Neural crest cell (in vitro differentiated cells): Measurements from ENCODE around the gene SPTBN2. TPM values are rescaled to one million over a fixed set of nuclear protein-coding genes. Genes with fewer than 3 reads are reported as not detected.

Experiments
- DNase-seq: peaks from one replicate; pipeline ENCODE4 v3.0.0; 2021; ENCODE audit warnings: low read depth, mixed read lengths, low spot score
- H3K27ac Mint-ChIP-seq: one replicate; pipeline ENCODE4 v1.8.0; 2021; ENCODE audit warnings: mild to moderate bottlenecking, mixed read lengths; ENCODE audit not compliant: unreplicated experiment
- H3K27me3 Mint-ChIP-seq: 2 replicates; pipeline ENCODE4 v1.8.0; 2021; ENCODE audit warnings: low read depth, mild to moderate bottlenecking, mixed read lengths
- H3K36me3 Mint-ChIP-seq: 2 replicates; pipeline ENCODE4 v1.8.0; 2021; ENCODE audit warnings: low read depth, mild to moderate bottlenecking, mixed read lengths
- H3K4me1 Mint-ChIP-seq: 2 replicates; pipeline ENCODE4 v1.8.0; 2021; ENCODE audit warnings: mixed read lengths
- H3K4me3 Mint-ChIP-seq: one replicate; pipeline ENCODE4 v1.8.0; 2021; ENCODE audit warnings: mild to moderate bottlenecking, mixed read lengths
- H3K9me3 Mint-ChIP-seq: 2 replicates; pipeline ENCODE4 v1.8.0; 2021; ENCODE audit warnings: mixed read lengths
- long read RNA-seq: library from polyadenylated mRNA; unstranded; transcript quantifications from one replicate; pipeline ENCODE4 v2.0.0, GENCODE V29; 2020
- total RNA-seq: library from RNA; stranded (reverse); gene quantifications from 2 replicates; pipeline ENCODE4 v1.2.1, GENCODE V29; 2021
- TF ChIP-seq, protein P1 (sequence below): fragments of 200-600 bp; sonication (generic); conservative IDR thresholded peaks from 2 replicates; pipeline ENCODE4 v1.5.0; 2021; ENCODE audit warnings: antibody characterized with exemption, mild to moderate bottlenecking

SPTBN2 gene
- 34.1 and 43.6 TPM in 2 replicates for total RNA-seq
- long read RNA-seq: 0 reads

DNA sequence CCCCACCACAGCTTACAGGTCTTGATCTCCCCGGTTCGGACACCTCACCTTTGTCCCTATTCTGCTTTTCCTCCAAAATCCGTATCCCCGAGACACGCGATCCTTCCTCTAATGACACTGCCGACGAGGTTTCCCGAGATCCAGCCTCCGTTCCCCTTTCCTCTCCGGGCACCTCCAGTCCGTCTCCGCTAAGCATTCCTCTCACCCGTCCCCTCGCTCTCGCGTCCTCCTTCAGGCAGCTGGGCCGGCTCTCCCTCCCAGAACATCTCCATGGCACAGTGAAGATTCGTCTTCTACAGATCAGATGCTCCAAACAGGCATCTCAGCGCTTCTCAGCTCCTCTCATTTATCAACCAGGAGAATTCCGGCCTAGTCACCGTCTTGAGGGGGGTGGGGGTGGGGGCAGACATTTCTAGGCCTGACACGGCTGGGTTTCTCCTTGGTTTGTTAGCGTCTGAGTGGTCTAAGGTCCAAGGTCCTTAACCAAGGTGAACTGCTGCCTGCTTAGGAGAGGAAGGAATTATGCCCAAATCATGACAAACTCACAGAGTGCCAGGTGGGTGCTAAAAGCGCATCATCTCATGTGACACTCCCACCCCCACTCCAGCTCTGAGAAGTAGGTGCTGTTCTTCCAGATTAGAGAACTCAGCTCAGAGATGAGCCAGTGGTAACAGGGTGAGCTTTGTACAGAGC, at the start of gene SPTBN2:
Gene SPTBN2, minus strand, starts transcription at position 524 of the 693 bp plus-strand sequence. CDS start 7,976 bp downstream, outside the sequence.
- no peaks in the 10 kb centered on the region for H3K9me3 Mint-ChIP-seq

DNA sequence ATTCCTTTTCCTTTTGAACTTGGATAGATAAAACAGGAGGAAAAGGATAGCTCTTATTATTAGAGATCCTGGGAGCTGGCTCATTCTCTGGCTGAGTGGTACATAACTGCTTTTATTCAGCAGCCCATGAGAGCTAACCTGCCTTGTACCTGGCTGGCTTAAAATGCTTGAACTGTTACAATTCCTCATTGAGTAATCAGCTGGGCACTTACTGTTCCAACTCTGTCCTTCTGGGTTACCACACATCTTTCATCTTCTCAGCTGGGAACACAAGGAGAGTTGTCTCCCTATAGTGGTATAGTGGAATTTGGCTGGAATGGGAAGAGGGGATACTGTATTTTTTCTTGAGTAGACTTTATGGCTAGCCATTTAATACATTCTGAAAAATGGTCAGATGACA, 39.8 kb upstream of the SPTBN2 start:
- Mint-ChIP-seq H3K4me3 (no peak overlapping the region), H3K4me1 (peaks cover 6% of the 10 kb centered on the region), H3K36me3 (no peaks in the 10 kb centered on the region), H3K27me3 (no peaks in the 10 kb centered on the region), H3K9me3 (no peaks in the 10 kb centered on the region), H3K27ac (no peak overlapping the region)
- TF ChIP-seq, protein P1, sequence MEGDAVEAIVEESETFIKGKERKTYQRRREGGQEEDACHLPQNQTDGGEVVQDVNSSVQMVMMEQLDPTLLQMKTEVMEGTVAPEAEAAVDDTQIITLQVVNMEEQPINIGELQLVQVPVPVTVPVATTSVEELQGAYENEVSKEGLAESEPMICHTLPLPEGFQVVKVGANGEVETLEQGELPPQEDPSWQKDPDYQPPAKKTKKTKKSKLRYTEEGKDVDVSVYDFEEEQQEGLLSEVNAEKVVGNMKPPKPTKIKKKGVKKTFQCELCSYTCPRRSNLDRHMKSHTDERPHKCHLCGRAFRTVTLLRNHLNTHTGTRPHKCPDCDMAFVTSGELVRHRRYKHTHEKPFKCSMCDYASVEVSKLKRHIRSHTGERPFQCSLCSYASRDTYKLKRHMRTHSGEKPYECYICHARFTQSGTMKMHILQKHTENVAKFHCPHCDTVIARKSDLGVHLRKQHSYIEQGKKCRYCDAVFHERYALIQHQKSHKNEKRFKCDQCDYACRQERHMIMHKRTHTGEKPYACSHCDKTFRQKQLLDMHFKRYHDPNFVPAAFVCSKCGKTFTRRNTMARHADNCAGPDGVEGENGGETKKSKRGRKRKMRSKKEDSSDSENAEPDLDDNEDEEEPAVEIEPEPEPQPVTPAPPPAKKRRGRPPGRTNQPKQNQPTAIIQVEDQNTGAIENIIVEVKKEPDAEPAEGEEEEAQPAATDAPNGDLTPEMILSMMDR: no peak
- DNase-seq: no peak

More for the DNA sequence above, at the start of gene SPTBN2:
- Mint-ChIP-seq H3K4me3 (peak within 1 kb of the TSS; percentile 92), H3K27ac (peak within 1 kb of the TSS; percentile 89), H3K27me3 (peaks cover 65% of the 10 kb centered on the region), H3K36me3 (no peaks in the 10 kb centered on the region), H3K4me1 (peaks cover 24% of the 10 kb centered on the region)
- TF ChIP-seq, protein P1: no peak
- DNase-seq: peak; percentile 31

DNA sequence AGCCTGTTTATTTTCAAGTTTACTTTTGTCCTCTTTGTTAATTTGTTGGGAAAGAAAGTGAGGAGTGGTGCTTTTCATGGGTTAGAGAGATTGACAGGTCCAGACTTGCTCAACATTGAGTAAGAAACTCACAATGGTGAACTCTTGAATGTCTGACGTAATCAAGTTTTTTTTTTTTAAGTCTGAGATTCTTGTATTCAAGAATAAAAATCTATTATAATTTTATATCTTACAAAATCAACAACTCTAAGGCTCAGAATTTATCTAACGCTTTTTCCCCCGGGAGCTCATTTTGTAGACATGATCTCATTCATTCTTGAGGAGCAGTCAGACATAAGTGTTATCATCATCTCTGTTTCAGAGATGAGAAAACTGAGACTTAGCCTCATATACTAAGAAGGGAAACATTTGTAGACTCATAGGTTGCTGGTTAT, 39.1 kb upstream of the SPTBN2 start:
- DNase-seq: no peak
- Mint-ChIP-seq H3K27me3 (no peaks in the 10 kb centered on the region), H3K4me1 (peaks cover 6% of the 10 kb centered on the region), H3K27ac (no peak overlapping the region), H3K36me3 (no peaks in the 10 kb centered on the region), H3K9me3 (no peaks in the 10 kb centered on the region), H3K4me3 (no peak overlapping the region)
- TF ChIP-seq, protein P1: no peak

DNA sequence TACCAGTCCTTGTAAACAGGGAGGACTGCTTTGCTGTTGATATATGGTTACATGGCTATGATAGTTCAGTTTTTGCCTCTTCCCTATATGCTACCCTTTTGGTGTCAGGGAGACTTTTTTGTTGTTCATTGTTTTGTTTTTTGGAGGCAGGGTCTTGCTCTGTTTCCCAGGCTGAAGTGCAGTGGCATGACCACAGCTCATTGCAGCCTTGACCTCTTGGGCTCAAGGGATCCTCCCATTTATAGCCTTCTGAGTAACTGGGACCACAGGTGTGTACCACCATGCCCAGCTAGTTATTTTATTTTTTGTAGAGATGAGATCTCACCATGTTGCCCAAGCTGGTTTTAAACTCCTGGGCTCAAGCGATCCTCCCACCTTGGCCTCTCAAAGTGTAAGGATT, 38.6 kb upstream of the SPTBN2 start:
- no peaks in the 10 kb centered on the region for H3K9me3 Mint-ChIP-seq
- no peaks in the 10 kb centered on the region for H3K36me3 Mint-ChIP-seq
- TF ChIP-seq, protein P1: no peak
- no peak overlapping the region for H3K4me3 Mint-ChIP-seq
- no peak for DNase-seq
- peaks cover 6% of the 10 kb centered on the region for H3K4me1 Mint-ChIP-seq
- H3K27ac Mint-ChIP-seq: no peak overlapping the region
- H3K27me3 Mint-ChIP-seq: no peaks in the 10 kb centered on the region

DNA sequence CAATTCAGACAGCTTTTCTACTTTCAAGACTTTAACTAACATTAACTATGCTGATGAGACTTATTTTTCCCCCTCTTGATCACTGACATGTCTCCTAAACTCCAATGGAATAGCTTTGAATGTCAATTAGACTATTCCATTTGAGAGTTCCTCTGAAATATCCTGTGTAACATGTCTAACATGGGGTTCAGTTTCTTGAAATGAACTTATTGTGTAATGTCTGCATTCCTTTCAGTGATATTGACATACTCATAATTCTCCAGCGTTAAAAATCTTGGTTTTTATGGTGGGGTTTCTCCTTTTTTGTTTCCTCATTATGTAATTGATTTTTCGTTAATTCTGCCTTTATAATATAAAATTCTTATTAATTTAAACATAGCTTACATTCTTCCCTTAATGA, 37.7 kb upstream of the SPTBN2 start:
- no peak overlapping the region for H3K27ac Mint-ChIP-seq
- TF ChIP-seq, protein P1: no peak
- peaks cover 3% of the 10 kb centered on the region for H3K36me3 Mint-ChIP-seq
- DNase-seq: no peak
- H3K4me3 Mint-ChIP-seq: no peak overlapping the region
- H3K9me3 Mint-ChIP-seq: no peaks in the 10 kb centered on the region
- H3K27me3 Mint-ChIP-seq: no peaks in the 10 kb centered on the region
- peaks cover 6% of the 10 kb centered on the region for H3K4me1 Mint-ChIP-seq
